ENCODE measurements around the gene FFAR1.

- TF ChIP-seq EZH2 (IDR thresholded peaks at IDR 0.05; ENCODE audit: borderline replicate concordance, low read depth, low read length, severe bottlenecking) (no peak), POLR2AphosphoS5 (IDR thresholded peaks at IDR 0.05; ENCODE audit: insufficient read depth, low read depth, low read length) (no peak), POLR2A (IDR thresholded peaks at IDR 0.05; ENCODE audit: low read depth, low read length) (no peak), MYC (IDR thresholded peaks at IDR 0.05; ENCODE audit: low read depth, low read length) (no peak)
- TF ChIP-seq, protein P1, sequence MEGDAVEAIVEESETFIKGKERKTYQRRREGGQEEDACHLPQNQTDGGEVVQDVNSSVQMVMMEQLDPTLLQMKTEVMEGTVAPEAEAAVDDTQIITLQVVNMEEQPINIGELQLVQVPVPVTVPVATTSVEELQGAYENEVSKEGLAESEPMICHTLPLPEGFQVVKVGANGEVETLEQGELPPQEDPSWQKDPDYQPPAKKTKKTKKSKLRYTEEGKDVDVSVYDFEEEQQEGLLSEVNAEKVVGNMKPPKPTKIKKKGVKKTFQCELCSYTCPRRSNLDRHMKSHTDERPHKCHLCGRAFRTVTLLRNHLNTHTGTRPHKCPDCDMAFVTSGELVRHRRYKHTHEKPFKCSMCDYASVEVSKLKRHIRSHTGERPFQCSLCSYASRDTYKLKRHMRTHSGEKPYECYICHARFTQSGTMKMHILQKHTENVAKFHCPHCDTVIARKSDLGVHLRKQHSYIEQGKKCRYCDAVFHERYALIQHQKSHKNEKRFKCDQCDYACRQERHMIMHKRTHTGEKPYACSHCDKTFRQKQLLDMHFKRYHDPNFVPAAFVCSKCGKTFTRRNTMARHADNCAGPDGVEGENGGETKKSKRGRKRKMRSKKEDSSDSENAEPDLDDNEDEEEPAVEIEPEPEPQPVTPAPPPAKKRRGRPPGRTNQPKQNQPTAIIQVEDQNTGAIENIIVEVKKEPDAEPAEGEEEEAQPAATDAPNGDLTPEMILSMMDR (IDR thresholded peaks at IDR 0.05; ENCODE audit: extremely low read depth in 1 of 2, insufficient read depth in 1 of 2, low read depth in 1 of 2, low read length in 2 of 2) = no peak
Observed at GRCh38 chr19:35298561-35298972, 49.1 kb upstream of the FFAR1 start.
